HG02840 (cell line): ENCODE data around the gene TM9SF4.

Experiments
- ATAC-seq: cut with Tn5 transposase; IDR thresholded peaks from one replicate; pipeline ENCODE4 v1.9.1; 2021; ENCODE audit warnings: mild to moderate bottlenecking, moderate library complexity, moderate number of reproducible peaks; ENCODE audit not compliant: unreplicated experiment, low FRiP score

TM9SF4 gene

DNA sequence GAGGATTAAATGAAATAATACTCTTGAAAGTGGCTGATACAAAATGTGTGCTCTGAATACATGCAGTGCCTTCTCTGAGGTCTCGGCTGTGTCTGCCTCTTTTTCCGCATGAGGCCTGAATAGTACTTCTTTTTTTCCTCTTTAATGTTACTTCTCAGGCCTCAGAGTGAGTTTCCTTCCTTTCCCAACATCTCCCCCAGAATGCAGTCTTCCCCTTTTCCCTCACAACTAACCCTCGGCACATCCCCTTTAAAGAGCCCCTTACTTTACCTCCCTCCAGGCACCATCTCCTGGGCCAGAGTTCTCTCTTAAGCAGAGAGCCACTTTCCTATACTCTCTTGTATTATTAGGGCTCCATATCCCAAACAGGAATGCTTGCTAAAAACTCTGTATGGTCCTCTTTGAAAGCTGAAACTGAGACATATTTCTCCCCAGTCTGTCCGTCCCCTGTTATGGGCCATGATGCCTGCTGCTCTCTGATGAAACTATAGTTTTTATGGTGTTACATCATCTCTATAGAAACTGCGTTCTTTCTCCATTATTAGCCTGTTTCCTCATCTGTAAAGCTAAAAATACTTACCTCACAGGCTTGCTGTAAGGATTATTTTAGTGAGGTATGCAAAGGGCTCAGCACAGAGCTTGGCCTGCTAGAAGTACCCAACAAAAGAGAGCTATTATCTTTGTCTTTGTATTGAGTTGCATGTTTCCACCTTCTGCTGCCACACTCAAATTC lies 95.8 kb downstream of the TM9SF4 start:
- ATAC-seq, result no peak

DNA sequence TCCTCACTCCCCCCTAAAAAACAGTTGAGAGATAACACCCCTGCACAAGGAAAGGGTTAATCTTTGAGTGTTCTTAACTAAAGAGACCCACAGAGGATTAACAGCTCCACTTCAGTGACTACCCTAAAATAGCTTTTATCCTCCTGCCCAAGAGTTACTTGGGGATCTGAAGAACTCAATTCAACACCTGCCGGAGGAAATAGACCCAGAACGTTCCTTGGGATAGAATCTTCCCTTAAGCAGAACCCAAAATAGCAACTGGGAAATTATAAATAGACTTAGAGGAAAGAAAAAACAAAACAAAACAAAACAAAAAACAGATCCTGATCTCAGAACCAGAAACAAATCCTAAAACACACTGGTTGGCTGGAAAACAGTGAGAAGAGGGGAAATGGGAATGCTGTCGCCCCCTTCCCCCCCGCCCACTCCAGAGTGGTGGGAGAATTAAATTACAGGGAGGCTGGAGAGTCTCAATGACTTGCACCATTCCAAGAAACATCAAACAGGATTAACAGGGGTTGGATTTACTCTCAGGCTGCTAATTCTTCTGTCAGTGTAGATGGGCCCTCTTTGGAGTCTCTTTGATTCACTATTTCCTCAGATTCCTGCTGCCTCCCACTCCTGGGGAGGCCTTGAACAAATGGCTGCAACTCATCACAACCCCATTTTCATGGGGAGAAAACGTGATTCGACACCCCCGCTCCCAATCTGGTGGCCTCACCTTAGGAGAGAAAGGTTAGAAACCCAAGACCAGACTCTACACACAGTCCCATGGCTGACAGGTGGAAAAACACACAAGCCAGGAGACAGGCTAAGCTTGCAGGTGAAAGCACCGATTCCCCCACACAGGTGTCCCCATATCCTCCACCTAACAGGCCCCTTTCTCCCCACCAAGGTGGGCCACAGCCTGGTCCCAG lies 96.6 kb downstream of the TM9SF4 start:
- ATAC-seq, result no peak

DNA sequence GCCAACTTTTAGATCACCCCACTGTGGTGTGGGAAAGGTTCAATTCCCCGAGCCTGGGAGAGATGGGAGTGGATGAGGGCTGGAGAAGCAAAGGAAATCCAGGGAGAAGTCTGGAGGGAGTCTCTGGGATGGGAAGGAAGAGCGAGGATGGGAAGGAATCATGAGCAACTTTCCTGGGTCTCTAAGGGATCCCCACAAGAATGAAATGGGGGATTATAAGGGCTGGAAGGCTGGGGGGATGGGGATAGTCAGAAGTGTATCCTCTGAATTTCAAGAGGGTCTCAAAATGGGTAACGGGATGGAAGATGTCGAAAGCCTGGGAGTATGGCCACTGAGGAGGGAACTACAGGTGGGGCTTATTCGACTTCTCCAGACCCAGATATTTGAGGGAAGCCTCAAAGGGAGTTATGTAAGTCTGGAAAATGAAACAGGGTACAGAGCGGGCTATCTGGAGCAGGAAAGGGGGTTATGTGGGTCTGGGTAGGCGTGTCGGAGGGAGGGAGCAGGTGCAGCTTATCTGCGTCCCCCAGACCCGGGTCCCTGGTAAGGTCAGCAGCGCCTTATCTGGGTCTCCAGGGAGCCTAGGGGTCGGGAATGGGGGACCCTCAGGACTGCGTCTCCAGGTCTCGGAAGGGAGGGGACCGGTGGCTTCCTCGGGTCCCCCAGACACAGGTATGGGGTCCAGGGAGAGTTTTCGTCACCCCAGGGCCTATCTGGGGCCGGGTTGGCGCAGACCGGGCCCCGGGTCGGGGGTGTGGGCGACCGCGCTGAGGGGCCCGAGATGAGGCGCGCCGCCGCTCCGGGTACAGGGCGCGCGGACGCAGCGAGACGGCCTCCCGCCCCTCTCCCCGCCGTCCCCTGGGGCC lies 97.5 kb downstream of the TM9SF4 start:
- ATAC-seq, result peak; percentile 22

DNA sequence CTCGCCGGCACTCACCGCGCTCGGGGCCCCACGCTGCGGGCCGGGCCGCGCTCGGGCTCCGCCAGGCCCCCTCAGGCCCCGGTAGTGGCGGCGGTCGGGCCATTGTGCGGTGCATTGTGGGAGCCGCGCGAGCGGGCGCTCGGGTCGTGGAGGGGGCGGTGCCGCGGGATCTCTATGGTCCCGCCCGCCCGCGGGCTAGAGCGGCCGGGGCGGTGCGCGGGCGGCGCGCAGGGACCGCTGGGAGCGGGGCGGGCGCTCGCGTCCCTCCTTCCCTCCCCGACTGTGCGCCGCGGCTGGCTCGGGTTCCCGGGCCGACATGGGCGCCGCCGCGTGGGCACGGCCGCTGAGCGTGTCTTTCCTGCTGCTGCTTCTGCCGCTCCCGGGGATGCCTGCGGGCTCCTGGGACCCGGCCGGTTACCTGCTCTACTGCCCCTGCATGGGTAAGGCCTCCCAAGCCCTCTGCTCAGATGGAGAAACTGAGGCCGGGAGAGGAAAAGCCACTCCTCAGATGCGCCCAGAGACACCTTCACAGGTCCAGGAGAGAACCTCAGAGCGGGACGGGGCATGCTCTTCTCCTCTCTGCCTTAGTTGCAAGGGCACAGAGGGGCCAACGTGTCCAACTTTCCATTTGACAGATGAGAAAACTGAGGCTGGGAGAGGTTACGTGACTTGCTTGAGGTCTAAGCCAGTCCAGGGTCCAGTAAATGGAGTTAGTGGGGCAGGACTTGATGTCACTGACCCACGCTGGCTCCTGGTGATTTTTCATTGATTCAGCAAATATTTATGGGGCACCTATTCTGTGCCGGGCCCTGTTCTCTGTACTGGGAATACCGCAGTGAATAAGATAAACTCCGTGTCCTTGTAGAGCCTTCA lies 98.3 kb downstream of the TM9SF4 start, which contains the start of the genes PLAGL2 and POFUT1:
Gene PLAGL2, minus strand, starts transcription at position 118 of the 873 bp plus-strand sequence. CDS start 5,565 bp downstream, outside the sequence.
Gene POFUT1, plus strand, starts transcription at position 255 of the 873 bp plus-strand sequence. Its CDS starts 62 bp downstream, at position 317.
- ATAC-seq, result peak; percentile 73

DNA sequence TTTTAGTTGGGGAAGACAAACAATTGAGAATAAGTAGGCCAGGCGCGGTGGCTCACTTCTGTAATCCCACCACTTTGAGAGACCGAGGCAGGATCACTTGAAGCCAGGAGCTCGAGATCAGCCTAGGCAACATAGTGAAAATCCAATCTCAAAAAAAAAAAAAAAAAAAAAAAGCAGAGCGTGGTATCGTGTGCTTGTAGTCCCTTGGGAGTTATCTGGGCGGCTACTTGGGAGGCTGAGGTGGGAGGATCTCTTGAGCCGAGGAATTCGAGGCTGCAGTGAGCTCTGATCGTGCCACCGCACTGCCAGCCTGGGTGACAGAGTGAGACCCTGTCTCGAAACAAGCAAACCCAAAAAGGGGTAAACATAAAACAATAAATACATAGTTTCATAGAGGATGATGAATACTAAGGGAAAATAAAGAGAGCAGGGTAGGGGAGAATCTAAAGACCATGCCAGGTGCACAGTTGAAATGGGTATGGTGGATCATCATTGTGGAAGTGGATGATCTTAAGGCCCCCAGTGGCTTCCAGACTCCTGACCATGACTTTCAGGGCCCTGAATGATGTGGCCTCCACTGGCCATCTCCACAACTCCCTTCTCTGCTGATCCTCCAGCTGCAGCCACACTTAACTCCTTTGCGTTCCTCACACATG lies 99.1 kb downstream of the TM9SF4 start:
- no peak for ATAC-seq

DNA sequence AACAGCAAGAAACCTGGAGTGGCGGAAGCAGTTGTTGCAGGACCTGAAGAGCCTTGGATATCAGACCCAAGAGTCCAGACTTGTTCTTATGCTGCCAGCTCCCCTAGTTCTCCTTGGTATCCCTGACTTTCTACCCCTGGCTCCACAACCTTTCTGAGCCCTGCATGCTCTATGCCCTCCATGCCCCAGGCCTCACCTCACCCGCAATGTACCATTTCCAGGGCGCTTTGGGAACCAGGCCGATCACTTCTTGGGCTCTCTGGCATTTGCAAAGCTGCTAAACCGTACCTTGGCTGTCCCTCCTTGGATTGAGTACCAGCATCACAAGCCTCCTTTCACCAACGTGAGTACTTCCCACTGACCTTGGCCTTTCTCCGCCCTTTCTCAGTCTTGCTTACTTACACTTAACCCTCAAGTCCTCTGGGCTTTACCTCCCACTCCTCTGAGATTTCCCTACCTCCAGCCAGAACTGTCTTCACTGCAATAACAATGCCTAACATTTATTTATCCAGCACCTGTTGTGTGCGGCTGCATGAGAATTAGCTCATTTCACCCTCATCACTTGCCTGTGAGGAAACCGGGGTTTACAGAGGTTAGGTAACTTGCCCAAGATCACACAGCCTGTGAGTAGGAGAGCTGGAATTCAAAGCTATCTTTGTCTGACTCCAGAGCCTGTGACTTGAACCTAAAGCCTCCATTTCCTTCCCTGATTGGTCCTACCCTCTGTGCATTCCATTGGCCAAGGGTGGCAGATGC lies 100.5 kb downstream of the TM9SF4 start:
- no peak for ATAC-seq

DNA sequence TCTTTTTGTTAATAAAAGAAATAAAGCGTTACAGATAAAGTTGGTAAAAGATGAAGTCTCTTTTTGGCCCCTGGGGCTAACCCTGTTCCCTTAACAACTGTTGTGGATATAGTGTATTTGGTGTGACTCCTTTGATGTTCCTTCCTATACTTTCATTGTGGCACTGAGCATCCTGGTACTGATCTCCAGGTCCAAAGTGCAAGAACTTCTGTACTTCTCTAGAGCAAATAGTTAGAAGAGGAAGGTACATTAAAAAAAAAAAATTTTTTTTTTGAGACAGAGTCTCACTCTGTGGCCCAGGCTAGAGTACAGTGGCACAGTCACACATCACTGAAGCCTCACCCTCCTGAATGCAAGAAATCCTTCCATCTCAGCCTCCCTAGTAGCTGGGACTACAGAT lies 104.4 kb downstream of the TM9SF4 start:
- ATAC-seq, result no peak

DNA sequence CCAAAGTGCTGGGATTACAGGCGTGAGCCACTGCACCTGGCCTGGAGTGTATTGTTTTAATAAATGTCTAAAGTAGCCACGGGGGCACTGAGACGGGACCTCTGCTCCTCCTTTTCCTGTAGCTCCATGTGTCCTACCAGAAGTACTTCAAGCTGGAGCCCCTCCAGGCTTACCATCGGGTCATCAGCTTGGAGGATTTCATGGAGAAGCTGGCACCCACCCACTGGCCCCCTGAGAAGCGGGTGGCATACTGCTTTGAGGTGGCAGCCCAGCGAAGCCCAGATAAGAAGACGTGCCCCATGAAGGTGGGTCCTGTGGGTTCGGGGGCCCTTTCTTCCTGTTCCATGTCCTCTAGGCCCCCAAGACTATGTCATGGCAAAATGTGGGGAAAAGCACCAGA lies 105.6 kb downstream of the TM9SF4 start:
- ATAC-seq, result no peak

DNA sequence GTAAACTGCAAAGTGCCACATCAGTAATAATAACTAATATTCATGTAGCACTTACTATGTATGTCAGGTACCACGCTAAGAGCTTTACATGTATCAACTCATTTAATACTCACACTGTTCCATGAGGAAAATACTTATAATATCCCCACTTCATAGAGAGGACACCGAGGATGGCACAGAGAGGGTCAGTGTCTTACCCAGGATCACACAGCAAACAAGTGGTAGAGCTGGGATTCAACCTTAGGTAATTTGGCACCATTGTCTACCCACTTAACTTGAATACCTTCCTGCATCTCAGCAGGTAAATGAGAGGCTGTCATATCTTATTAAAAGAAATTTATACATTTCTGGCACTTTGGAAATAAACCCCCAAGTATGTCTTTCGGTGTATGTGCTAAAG lies 106.2 kb downstream of the TM9SF4 start:
- no peak for ATAC-seq

DNA sequence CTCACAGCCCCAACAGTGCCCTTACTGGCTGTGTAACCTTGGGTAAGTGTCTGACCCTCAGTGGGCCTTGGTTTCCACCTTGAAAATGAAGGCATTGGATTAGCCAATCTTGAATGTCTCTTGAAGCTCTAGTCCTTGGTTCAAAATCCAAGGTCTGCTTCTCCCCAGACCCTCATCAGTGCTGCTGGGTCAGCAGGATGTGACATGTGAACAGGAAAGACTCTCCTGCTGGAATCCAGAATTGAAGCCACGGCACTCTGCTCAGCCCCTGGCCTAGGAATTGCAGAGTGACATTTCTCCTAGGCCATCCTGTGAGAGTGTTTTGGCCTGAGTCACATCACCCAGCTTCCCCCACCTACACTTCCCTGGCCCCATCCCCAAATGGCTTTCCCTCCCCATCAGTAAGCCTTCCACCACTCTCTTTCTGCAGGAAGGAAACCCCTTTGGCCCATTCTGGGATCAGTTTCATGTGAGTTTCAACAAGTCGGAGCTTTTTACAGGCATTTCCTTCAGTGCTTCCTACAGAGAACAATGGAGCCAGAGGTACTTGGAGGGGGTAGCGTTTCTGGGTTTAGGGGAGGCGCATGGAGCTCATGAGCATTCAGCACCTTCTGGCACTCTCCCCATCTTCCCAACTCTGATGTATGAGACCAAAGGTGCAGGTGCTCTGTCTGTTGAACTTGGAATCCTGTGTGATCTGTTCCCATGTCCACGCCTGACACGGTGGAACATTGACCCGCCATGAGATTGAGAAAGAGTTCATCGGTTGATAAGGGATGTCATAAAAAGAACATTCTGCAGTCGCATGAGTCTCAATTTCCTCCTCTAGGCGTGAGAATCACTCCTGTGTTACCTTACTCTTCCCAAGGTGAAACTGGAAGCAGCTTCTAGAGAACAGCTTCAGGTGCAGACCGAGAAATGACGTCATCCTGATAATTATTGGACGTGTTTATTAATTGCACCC lies 106.9 kb downstream of the TM9SF4 start:
- ATAC-seq, result no peak
